Endothelial cell of umbilical vein (primary cell): ENCODE measurements around the gene SDHB. TPM values are rescaled to one million over a fixed set of nuclear protein-coding genes. Genes with fewer than 3 reads are reported as not detected.

ENCODE experiments used
- BruUV-seq: library from RNA; stranded (reverse); fragments of 400-500 nt; replicated peaks from 2 replicates; lab custom pipeline; 2021; lab: Mats Ljungman, UMichigan
- CTCF ChIA-PET: fragments of 300-600, 350-600 bp; sonication (Branson Sonifier 250); formaldehyde crosslinking; loops from one replicate; lab custom pipeline; 2021; ENCODE audit warnings: antibody characterized with exemption, inconsistent platforms; lab: Charles Lee
- POLR2A ChIA-PET: fragments of 300-600, 350-600 bp; sonication (Branson Sonifier 250); formaldehyde crosslinking; loops from one replicate; lab custom pipeline; 2021; ENCODE audit warnings: antibody characterized with exemption, inconsistent platforms; lab: Charles Lee
- DNase-seq: peaks from one replicate; pipeline ENCODE4 v3.0.0-alpha.2; 2011; ENCODE audit warnings: low read depth, low spot score
- FAIRE-seq: peaks from 2 replicates; lab custom pipeline; 2011; peaks lifted over from hg19 to GRCh38; lab: Jason Lieb, UNC
- H2AFZ ChIP-seq: 2 replicates; pipeline ENCODE4 v1.6.0; 2012; ENCODE audit warnings: low read depth, low read length, control low read depth, inconsistent platforms
- H3K27ac ChIP-seq: 2 replicates; pipeline ENCODE4 v1.5.1; 2011; ENCODE audit warnings: low read depth, mild to moderate bottlenecking, control low read depth, low read length, moderate library complexity; ENCODE audit not compliant: insufficient read depth
- H3K27me3 ChIP-seq, 2 experiments: 2 replicates each; pipeline versions ENCODE4 v1.6.0 to v1.6.1; 2011; ENCODE audit warnings: low read length in 2 of 2, mixed read lengths in 1 of 2; ENCODE audit not compliant: control insufficient read depth in 2 of 2, insufficient read depth in 2 of 2
- H3K36me3 ChIP-seq, 2 experiments: 2 replicates in 1 of 2; 3 replicates in 1 of 2; pipeline ENCODE4 v1.5.1; 2011; ENCODE audit warnings: low read length in 2 of 2, mild to moderate bottlenecking in 1 of 2, moderate library complexity in 1 of 2; ENCODE audit not compliant: control insufficient read depth in 2 of 2, insufficient read depth in 2 of 2; ENCODE audit errors: extremely low read depth in 1 of 2
- H3K4me1 ChIP-seq: 3 replicates; pipeline ENCODE4 v1.5.1; 2011; ENCODE audit warnings: mild to moderate bottlenecking, low read length; ENCODE audit not compliant: control insufficient read depth, insufficient read depth; ENCODE audit errors: extremely low read depth
- H3K4me2 ChIP-seq: 2 replicates; pipeline ENCODE4 v1.6.1; 2011; ENCODE audit warnings: low read length, control low read depth, mixed read lengths; ENCODE audit not compliant: insufficient read depth
- H3K4me3 ChIP-seq, 3 experiments: fragments of 200-600 bp in 1 of 3; sonication (generic), shearing (Covaris generic) in 1 of 3; replicated peaks in 1 of 3; 2 replicates each; pipeline ENCODE4 v1.5.1; 2011 to 2016; ENCODE audit warnings: control low read depth in 3 of 3, low read length in 3 of 3, mild to moderate bottlenecking in 2 of 3, inconsistent platforms in 1 of 3, low read depth in 1 of 3, moderate library complexity in 1 of 3; ENCODE audit not compliant: insufficient read depth in 1 of 3
- H3K79me2 ChIP-seq: 2 replicates; pipeline ENCODE4 v1.6.0; 2012; ENCODE audit warnings: low read length, inconsistent platforms; ENCODE audit not compliant: control insufficient read depth, insufficient read depth
- H3K9ac ChIP-seq: replicated peaks from 2 replicates; pipeline ENCODE3; 2011; ENCODE audit warnings: low read length, control low read depth; ENCODE audit not compliant: insufficient read depth; ENCODE audit errors: extremely low read depth
- H3K9me1 ChIP-seq: replicated peaks from 3 replicates; pipeline ENCODE4 v1.6.0; 2011; ENCODE audit warnings: mild to moderate bottlenecking, low read length; ENCODE audit not compliant: control insufficient read depth, insufficient read depth; ENCODE audit errors: extremely low read depth
- H3K9me3 ChIP-seq: replicated peaks from 2 replicates; pipeline ENCODE4 v1.5.1; 2012; ENCODE audit warnings: low read length, inconsistent platforms; ENCODE audit not compliant: control insufficient read depth, insufficient read depth
- H4K20me1 ChIP-seq: replicated peaks from 2 replicates; pipeline ENCODE3; 2011; ENCODE audit warnings: mild to moderate bottlenecking, low read length; ENCODE audit not compliant: control insufficient read depth, insufficient read depth; ENCODE audit errors: extremely low read depth
- EZH2 ChIP-seq: IDR thresholded peaks from 2 replicates; pipeline ENCODE4 v1.6.1; 2012; ENCODE audit warnings: borderline replicate concordance, low read depth, mild to moderate bottlenecking, moderate library complexity, low read length, inconsistent platforms; ENCODE audit not compliant: severe bottlenecking
- FOS ChIP-seq: IDR thresholded peaks from 2 replicates; pipeline ENCODE4 v1.6.1; 2011; ENCODE audit warnings: mild to moderate bottlenecking, low read length, moderate library complexity, borderline replicate concordance; ENCODE audit not compliant: insufficient read depth
- GATA2 ChIP-seq: IDR thresholded peaks from 2 replicates; pipeline ENCODE4 v1.7.0; 2011; ENCODE audit warnings: low read depth, mild to moderate bottlenecking, moderate library complexity, mixed read lengths, low read length; ENCODE audit not compliant: insufficient read length, insufficient read depth
- JUN ChIP-seq: IDR thresholded peaks from 2 replicates; pipeline ENCODE4 v1.6.1; 2011; ENCODE audit warnings: borderline replicate concordance, low read depth; ENCODE audit not compliant: insufficient read length, insufficient read depth
- MYC ChIP-seq: IDR thresholded peaks from one replicate; pipeline ENCODE4 v1.6.1; 2011; ENCODE audit warnings: mild to moderate bottlenecking, low read depth, low read length
- POLR2A ChIP-seq: IDR thresholded peaks from 2 replicates; pipeline ENCODE4 v1.6.1; 2012; ENCODE audit warnings: low read depth, mild to moderate bottlenecking, control low read depth, low read length
- POLR2AphosphoS5 ChIP-seq: IDR thresholded peaks from 2 replicates; pipeline ENCODE4 v1.6.1; 2012; ENCODE audit warnings: low read depth, mild to moderate bottlenecking, control low read depth, low read length, moderate library complexity; ENCODE audit not compliant: insufficient read depth
- dilution Hi-C: fragments of 300-500 bp; cut with MboI; formaldehyde crosslinking; loops from one replicate; pipeline ENCODE4 v1.15.0; 2019; ENCODE audit warnings: low sequenced_read_pairs; ENCODE audit not compliant: extremely low pct_ligation_motif_present
- intact Hi-C: fragments of 100-400 bp; cut with micrococcal nuclease; formaldehyde crosslinking; loops from one replicate; pipeline ENCODE4 v1.10.0; 2022
- polyA plus RNA-seq, 4 experiments: library from polyadenylated mRNA; depleted of rRNA in 3 of 4; stranded (reverse) in 3 of 4; unstranded in 1 of 4; fragments of >200 nt; gene quantifications; 2 replicates each; pipeline versions ENCODE4 v1.2.1 to v1.2.3, GENCODE V29; 2011 to 2012; ENCODE audit warnings: missing spikeins in 1 of 4
- total RNA-seq: library from RNA; stranded (reverse); gene quantifications from 2 replicates; pipeline ENCODE4 v1.2.3, GENCODE V29; 2021
- TF ChIP-seq, protein P1 (sequence below): IDR thresholded peaks from 2 replicates; pipeline ENCODE4 v1.6.1; 2011; ENCODE audit not compliant: insufficient read depth, insufficient read length
- TF ChIP-seq, protein P2 (sequence below), 2 donors: IDR thresholded peaks; 1 replicate in 1 of 2; 2 replicates in 1 of 2; pipeline ENCODE4 v1.5.1; 2011; ENCODE audit warnings: low read length in 2 of 2, mild to moderate bottlenecking in 2 of 2, moderate library complexity in 2 of 2, control low read depth in 1 of 2, inconsistent platforms in 1 of 2, low read depth in 1 of 2; ENCODE audit not compliant: insufficient read depth in 1 of 2; ENCODE audit errors: extremely low read depth in 1 of 2

Gene SDHB
- total and polyA plus RNA-seq, 2 donors (not counting 3 experiments of a cell fraction or from before 2014, with no cell fraction given), result 96.2 to 98.1 TPM

DNA sequence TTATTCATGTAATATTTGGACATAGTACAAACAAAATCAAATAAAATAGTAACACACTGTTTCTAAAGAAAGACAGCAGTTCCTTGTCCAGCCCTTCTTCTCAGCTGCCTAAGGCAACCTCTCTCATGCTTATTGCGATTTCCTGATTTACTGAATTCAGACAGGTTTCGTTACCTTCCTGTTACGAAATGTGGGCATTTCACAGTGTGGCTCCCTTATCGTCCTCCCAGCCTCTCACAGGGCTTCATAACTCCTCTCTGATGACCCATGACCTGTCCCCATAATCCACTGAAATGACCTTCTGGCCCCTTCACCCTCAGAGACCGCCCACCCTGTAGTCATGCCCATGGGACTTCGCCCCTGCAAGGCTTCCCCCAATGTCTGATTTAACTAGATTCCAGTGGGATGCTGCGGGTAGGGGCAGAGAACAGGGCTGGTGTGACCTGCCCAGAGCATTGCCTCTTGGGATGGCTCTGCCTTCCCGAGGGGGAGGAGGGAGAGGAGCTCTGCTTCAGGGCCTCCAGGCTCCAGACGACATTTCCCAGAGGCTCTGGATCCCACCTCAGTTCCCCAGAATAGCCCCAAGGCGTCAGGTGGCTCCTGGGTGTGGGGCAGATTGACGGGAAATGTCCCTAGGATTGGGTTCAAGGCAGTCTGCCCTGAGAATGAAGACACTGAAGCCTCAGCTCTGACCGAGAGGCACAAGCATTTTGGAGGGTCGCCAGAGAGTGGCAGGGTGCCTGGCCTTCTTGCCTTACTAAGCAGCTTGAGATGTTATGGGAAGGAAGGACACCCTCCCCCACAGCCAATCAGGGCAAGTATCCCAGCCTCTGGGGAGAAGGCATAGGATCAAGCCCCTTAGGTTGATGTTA lies 44.9 kb upstream of the SDHB start:
- no peak overlapping the region for H3K27ac ChIP-seq
- no TSS peak for BruUV-seq
- H3K27me3 ChIP-seq, result peaks cover 0 to 4% of the 10 kb centered on the region in 2 experiments
- no peaks in the 10 kb centered on the region for H3K9me3 ChIP-seq
- no peaks in the 10 kb centered on the region for H3K9me1 ChIP-seq
- no peaks in the 10 kb centered on the region for H4K20me1 ChIP-seq
- FAIRE-seq (no peak), DNase-seq (no peak)
- H3K4me2 ChIP-seq, result no peak overlapping the region
- dilution Hi-C loops, result no loop called here
- H2AFZ ChIP-seq, result no peak overlapping the region
- ChIA-PET POLR2A (no interaction called here), CTCF (interaction anchor here (0.9 kb wide), 1 partner anchor 239 kb away, joined by 3 read pairs; no protein-coding TSS in a partner anchor)
- no peak overlapping the region for H3K4me3 ChIP-seq
- TF ChIP-seq JUN (no peak), FOS (no peak), POLR2AphosphoS5 (no peak), EZH2 (no peak), POLR2A (no peak), MYC (no peak), GATA2 (no peak)
- TF ChIP-seq, protein P1, sequence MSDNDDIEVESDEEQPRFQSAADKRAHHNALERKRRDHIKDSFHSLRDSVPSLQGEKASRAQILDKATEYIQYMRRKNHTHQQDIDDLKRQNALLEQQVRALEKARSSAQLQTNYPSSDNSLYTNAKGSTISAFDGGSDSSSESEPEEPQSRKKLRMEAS, result no peak
- TF ChIP-seq, protein P2, sequence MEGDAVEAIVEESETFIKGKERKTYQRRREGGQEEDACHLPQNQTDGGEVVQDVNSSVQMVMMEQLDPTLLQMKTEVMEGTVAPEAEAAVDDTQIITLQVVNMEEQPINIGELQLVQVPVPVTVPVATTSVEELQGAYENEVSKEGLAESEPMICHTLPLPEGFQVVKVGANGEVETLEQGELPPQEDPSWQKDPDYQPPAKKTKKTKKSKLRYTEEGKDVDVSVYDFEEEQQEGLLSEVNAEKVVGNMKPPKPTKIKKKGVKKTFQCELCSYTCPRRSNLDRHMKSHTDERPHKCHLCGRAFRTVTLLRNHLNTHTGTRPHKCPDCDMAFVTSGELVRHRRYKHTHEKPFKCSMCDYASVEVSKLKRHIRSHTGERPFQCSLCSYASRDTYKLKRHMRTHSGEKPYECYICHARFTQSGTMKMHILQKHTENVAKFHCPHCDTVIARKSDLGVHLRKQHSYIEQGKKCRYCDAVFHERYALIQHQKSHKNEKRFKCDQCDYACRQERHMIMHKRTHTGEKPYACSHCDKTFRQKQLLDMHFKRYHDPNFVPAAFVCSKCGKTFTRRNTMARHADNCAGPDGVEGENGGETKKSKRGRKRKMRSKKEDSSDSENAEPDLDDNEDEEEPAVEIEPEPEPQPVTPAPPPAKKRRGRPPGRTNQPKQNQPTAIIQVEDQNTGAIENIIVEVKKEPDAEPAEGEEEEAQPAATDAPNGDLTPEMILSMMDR (IDR thresholded peaks at IDR 0.05; ENCODE audit: extremely low read depth in 1 of 2, insufficient read depth in 1 of 2, low read depth in 1 of 2, low read length in 2 of 2), result no peak
- no peak overlapping the region for H3K9ac ChIP-seq
- intact Hi-C loops, result no loop called here
- no peaks in the 10 kb centered on the region for H3K36me3 ChIP-seq
- H3K4me1 ChIP-seq, result no peaks in the 10 kb centered on the region
- H3K79me2 ChIP-seq, result no peaks in the 10 kb centered on the region
